Muscle of arm (tissue), 14 donors: ENCODE measurements around the gene C11orf24. TPM values are rescaled to one million over a fixed set of nuclear protein-coding genes. Genes with fewer than 3 reads are reported as not detected.

Source experiments
- DNase-seq: peaks from one replicate; pipeline ENCODE4 v3.0.0-alpha.2; 2013
- long read RNA-seq, 11 donors: transcript quantifications; one replicate each; lab custom pipeline, GENCODE V29; 2026
- polyA plus RNA-seq, 12 donors: library from polyadenylated mRNA; unstranded; fragments of 120-200 nt; gene quantifications; one replicate each; pipeline ENCODE4 v1.2.1, GENCODE V29; 2013; ENCODE audit not compliant: insufficient read length in 12 of 12

C11orf24 gene
- 10 to 100 TPM in 11 of 12 donors, not detected in 1; 20.9 to 47.8 (median 26.9) TPM for polyA plus RNA-seq
- long read RNA-seq, donor 1, transcript C11orf24-201 (4 exons, 2,063 nt) = major isoform, 21 of 28 reads
- long read RNA-seq, donor 1, partial matches to known transcripts = 5 of 28 reads
- long read RNA-seq, donor 1, other reads (novel, unspliced or antisense) = 0 of 28 reads
- long read RNA-seq, donor 2, transcript C11orf24-201 (4 exons, 2,063 nt) = major isoform, 13 of 13 reads
- long read RNA-seq, donor 2, partial matches to known transcripts = 0 of 13 reads
- long read RNA-seq, donor 2, other reads (novel, unspliced or antisense) = 0 of 13 reads
- long read RNA-seq, donor 3, partial matches to known transcripts = 0 of 3 reads
- long read RNA-seq, donor 3, other reads (novel, unspliced or antisense) = 0 of 3 reads
- long read RNA-seq, donor 4, partial matches to known transcripts = 0 of 1 reads
- long read RNA-seq, donor 4, other reads (novel, unspliced or antisense) = 0 of 1 reads
- long read RNA-seq, donor 5 = 0 reads
- long read RNA-seq, donor 6, partial matches to known transcripts = 0 of 4 reads
- long read RNA-seq, donor 6, other reads (novel, unspliced or antisense) = 0 of 4 reads
- long read RNA-seq, donor 7, partial matches to known transcripts = 0 of 2 reads
- long read RNA-seq, donor 7, other reads (novel, unspliced or antisense) = 0 of 2 reads
- long read RNA-seq, donor 8, transcript C11orf24-201 (4 exons, 2,063 nt) = major isoform, 12 of 14 reads
- long read RNA-seq, donor 8, partial matches to known transcripts = 0 of 14 reads
- long read RNA-seq, donor 8, other reads (novel, unspliced or antisense) = 0 of 14 reads
- long read RNA-seq, donor 9, transcript C11orf24-201 (4 exons, 2,063 nt) = major isoform, 8 of 8 reads
- long read RNA-seq, donor 9, partial matches to known transcripts = 0 of 8 reads
- long read RNA-seq, donor 9, other reads (novel, unspliced or antisense) = 0 of 8 reads
- long read RNA-seq, donor 10, transcript C11orf24-201 (4 exons, 2,063 nt) = major isoform, 7 of 7 reads
- long read RNA-seq, donor 10, partial matches to known transcripts = 0 of 7 reads
- long read RNA-seq, donor 10, other reads (novel, unspliced or antisense) = 0 of 7 reads
- long read RNA-seq, donor 11, transcript C11orf24-201 (4 exons, 2,063 nt) = major isoform, 13 of 13 reads
- long read RNA-seq, donor 11, partial matches to known transcripts = 0 of 13 reads
- long read RNA-seq, donor 11, other reads (novel, unspliced or antisense) = 0 of 13 reads

DNA sequence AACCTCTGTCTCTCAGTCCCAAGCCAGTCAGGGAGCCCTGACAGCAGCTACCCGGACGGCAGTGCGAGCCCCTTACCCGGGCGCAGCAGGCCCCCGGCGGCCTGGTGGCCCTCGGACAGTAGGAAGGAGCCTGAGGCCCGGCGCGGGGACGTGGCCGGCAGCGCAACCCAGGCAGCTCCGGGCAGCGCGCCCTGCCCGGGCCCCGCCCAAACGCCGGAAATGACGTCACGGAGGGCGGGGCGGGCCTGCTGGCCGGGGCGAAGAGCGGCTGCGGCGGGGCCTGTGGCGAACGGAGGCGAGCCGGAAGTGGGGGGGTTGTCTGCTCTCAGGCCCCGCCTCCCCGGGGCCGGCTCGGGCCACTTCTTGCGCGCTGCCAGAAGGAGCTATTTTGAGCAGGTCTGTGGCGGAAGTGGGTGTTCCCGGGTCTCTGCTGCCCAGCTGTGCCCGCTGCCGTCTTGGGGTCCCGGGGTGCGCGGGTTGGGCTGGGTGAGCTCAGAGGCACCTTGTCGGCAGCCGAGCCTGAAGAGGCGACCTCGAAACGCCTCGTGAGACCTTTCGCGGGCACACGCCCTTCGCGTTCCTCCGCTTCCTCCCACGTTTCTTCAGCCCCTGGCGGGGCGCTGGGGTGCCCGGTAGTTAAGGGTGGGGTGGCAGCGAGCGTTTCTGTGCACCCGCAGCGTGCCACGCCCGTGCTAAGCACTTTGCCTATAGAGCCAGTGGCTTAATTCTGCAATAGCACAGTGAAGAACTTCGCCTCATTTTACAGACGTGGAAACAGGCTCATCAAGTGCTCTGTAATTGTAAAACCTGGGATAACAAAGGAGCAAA lies at the start of gene C11orf24:
TSS of gene C11orf24 (minus strand) at position 193 of the 828 bp plus-strand sequence. CDS start 8,206 bp downstream, outside the sequence.
- peak; percentile 94 for DNase-seq

DNA sequence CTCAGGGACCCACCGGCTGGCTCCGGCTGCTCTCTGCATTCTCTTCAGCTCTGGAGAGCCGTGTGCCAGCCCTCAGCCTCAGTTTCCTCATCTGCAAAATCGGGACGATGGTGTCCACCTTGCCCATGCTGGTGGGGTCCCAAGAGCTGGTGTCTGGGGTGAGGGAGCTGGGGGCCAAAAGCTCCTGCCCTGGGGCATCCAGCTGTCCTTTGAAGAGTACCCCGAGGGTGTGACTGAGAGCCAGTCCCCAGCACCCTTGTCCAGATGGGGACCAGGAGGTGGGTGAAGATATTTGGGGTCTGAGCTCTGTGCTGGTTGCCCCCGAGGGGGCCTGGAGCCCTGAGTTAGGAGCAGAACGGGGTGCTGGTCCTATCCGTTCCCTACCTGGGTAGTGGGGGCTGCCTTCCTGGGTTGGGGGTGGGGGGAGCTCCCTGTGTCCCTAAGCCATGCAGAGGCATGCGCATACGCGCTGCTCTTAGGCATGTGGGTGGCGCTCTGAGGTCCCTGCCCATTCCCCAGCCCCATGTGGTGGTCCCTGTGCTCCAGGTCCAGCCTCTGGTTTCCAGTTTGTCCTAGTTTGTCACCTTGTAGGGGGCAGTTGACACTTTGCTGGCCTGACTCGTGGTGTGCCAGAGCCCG lies 45.5 kb upstream of the C11orf24 start:
- no peak for DNase-seq

DNA sequence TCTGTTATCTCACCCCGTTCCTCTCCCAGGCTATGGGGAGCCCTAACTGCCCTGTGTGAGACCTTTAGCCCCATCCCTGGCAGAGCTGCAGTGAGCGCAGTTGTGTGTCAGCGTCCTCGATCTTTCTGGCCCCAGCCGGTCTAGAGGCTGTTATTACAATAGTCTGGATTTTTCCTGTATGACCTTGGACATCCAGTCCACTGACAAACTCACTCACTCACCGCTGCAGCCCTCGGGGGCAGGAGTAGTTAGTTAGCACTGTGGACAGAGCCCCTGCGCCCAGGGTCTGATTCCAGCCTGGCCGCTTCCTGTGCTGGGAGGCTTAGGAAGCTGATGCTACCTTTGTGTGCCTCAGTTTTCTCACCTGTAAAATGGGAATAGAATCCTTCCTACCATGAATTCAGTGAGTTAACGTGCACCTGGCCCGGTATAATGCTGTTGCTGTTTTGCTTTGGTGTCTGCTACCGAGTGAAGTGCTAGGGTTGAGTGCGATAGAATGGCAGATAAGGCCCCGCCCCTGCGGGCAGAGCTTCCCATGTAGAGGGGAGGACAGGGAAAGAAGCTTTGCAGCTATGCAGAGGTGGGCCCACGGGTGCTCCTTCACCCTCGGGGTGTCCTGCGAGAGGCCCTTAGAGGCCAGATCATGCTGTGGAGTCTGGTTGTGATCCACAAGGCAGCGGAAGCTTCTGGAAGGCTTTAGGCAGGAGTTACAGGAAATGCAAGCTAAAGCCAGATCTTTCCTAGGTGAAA lies 43.6 kb upstream of the C11orf24 start:
- DNase-seq = no peak

DNA sequence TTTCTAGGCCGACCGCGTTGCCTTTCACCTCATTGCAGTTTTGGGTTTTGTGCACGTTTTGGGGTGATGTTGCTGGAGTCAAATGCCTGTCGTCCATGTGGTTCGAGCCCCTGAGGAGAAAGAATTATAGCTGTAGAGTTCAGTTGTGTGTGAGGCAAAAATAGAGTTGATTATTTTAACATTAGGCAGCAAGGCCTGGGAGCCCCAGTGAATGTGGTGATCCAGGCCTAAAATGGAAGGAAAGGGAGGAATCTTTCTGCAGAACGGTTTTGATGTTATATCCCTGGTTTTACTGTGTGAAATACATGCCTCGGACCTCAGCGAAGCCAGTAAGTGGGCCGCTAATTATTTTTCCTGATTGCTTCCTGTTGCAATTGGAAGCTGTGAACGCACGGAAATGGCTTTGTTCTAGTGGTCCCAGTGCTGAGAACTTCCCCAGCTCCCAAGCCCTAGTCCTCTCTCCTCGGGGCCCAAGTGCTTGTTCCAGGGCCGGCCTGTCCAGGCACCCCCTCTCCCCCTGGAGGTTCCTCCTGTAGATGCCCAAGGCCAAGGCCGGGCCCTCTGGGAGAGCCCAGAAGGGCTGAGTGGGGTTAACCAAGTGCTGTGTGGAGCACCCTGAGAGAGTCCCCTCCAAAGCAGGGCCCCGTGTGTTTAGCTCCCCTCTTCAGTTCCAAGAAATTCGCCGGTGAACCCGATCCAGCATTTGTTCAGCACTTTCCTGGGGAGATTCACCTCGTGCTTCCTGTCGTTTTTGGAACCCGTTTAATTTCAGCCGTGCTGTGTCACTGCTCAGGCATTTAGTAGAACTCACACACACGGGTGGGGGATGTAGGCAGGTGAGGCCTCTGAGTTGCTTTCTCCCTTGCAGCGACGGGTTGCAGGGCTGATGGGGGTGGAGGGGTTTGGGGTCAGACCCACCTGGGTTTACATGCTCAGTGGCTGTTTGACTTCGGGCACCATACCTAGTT lies 42.7 kb upstream of the C11orf24 start:
- no peak for DNase-seq

DNA sequence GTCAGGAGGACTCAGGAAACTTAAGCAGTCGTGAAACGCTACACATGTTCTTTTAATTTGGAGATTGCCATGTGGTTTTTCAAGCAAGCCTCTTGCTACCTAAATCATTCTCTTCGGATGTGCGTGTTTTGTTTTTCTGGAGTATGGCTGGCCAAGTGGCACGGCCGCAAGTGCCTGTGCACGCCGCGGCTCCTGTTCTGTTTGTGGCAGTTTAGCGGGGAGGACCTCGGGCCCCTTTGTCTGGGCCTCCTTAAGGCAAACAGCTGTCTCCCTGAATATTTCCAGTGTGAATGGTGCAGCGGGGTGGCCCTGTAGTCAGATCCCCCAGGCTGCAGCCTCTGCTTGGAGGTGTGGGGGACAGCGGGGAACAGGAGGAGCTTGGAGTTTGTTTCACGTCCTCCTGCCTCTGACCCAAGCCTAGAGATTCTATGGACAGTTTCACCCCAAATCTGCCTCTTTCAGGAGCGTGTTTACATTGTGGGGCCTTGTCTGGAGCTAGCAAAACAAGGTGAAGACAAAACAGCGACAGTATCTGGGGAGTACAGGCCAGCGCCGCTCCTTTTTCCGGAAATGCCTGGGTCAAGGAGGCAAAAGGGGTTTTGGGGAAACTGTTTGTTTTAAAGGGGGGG lies 41.9 kb upstream of the C11orf24 start:
- DNase-seq = no peak

DNA sequence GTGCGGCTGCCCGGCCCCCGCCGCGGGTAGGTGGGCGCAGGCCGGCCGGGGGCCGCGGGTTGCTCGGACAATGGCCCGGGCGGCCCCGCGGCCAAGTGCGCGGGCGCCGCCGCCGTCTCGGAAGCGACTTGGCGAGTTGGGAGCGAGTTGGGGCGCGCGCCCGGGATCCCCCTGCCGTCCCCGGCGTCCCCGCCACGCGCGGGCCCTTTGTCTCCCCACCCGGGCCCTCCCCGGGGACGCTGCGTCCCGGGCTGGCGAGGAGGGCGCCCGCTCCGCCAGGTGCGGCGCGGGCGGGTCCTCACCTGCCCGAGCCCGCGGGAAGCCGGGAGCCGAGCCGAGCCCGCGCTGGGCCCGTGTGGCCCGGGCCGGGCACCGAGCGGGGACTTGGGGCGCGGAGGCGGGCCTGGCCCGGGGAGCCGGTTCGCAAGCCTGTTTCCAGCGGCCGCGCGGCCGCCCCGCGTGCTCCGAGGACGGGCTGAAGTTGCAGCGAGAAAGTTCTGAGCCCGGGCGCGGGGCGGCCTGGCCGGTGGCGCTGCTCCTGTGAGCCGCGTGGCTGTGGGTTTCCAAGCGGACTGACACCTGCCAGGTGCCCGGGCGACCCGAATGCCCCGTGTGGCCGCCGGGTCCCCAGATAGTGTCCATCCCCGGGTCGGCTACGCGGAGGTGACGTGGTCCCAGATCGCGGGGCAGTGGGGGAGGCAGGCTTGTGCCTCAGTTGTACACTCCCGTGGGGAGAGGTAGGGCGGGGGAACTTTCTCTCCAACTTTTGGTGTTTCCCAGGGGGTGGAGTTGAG lies 41.2 kb upstream of the C11orf24 start:
- DNase-seq = no peak

DNA sequence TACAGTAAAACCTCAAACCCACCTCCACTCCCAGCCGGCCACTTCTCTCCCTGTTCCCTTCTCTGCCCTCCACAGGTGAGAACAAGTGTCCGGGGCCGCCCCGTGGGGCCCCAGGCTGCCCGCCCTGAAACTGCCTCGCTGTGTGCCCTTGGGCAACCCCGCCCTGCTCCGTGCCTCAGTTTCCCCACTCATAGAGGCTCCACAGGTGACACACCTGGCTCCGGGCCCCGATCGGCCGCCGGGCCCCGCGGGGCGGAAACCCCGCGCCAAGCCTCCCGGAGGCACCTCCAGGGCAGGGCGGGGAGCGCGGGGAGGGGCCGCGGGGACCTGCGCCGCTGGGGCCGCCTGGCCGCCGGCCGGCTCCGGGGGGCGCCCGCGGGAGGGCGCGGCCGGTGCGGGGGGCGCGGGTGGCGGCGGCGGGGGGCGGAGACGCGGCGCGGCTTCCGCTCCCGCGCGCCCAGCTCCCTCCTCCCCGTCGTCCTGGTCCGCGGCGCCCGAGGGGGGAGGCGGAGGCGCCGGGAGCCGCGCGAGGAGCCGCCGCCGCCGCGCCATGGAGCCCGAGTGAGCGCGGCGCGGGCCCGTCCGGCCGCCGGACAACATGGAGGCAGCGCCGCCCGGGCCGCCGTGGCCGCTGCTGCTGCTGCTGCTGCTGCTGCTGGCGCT lies 40.5 kb upstream of the C11orf24 start, which contains the start of gene LRP5:
TSS of gene LRP5 (plus strand) at position 475 of the 663 bp plus-strand sequence. CDS start at position 599, 124 bp downstream.
- no peak for DNase-seq

DNA sequence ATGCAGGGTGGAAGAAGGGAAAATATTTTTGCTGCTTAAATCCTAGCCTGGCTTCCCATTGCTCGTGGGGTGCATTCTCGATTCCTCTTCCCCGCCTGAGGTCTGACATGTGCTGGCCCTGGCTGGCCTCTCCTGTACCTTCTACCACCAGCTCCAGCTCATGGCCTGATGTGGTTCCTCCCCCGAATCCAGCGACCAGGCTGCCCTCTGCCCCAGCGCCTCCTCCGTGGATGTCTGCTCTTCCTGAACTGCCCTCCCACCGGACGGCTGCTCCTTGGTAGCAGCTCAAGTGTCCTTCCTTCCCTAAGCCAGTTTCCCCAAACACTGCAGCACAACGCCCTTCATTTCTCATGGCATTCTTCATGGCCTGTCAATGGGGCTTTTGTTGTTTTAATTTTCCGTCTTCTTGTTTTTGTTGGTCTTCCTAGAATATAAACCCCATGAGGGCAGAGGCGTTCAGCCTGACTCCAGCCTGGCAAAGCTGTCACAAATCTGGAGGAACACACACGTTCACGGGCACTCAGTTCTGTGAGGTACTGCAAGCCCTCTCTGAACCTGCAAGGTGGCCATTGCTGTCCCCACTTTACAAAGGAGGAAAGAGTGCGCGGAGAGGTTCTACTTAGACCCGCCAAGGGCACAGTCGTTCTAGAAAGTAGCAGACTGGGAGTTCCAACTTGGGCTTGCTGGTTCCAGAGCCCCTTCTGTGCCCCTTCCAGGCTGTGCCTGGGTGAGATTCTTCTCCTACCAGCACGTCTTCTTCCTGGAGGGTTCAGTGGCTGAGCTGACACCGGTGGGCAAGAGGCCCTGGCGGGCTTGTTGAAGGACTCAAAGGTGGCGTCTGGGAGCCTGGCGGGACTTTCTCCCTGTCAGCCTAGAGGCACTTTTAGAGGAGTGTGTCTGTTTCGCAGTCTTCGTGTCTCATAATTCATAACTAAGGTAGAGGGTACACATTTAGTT lies 39.7 kb upstream of the C11orf24 start:
- DNase-seq = no peak

DNA sequence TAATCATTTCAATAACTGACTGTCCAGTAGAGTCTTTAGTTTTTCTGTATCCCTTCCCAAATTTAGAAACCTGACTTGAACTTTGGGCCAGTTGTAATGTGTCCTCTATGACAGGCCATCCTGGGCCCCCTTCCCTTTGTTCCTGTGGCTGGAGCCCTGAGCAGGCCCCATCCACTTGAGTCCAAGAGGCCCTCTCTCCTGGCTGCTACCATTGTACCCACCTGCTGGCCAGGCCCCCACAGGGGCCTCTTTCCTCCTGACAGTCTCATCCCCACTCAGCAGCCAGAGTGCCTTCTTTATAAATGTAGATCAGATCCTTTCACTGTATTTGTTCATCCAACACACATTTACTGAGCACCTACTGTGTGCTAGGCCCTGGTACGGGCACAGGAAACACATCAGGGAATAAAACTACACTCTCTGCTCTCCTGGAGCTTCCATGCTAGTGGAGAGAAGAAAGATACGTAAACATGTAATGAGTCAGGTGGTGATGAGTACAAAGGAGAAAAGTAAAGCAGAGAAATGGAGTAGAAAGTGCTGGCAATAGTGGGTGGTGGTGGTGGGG lies 37.9 kb upstream of the C11orf24 start:
- DNase-seq = no peak

DNA sequence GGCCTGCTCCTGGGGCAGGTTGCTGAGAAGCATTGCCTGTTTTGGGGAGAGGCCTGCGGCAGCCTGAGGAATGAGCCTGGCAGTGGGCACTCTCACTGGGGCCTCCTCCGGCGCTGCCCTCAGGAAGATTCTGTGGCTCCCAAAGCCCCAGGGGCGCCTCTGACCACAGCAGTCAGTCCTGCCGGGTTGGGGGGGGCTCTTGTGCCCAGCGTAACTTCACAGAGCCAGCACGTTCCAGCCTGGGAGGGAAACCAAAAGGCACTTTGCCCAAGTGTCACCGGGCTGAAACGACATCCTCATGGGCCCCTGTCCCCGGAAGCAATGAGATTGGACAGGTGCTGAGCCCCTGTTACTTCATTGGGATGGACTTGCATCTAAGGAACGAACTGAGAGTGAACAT lies 36.3 kb upstream of the C11orf24 start:
- DNase-seq = no peak

DNA sequence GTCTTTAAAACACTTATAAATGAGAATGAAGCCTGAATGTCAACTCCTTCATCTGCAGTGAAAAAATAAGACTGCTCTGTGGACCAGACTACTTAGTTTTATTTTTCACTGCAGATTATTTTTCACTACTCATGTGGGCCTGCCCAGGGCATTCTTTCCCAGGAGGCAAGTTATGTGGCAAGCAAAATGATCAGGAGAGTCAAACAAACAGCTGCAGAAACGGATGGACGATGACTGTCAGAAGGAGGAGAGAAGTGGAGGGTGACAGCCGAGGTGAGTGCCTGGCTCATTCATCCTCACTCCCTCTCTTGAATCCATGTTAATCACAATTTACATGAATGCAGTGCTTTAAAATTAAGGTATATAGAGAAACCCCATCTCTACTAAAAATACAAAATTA lies 34.9 kb upstream of the C11orf24 start:
- DNase-seq = no peak

DNA sequence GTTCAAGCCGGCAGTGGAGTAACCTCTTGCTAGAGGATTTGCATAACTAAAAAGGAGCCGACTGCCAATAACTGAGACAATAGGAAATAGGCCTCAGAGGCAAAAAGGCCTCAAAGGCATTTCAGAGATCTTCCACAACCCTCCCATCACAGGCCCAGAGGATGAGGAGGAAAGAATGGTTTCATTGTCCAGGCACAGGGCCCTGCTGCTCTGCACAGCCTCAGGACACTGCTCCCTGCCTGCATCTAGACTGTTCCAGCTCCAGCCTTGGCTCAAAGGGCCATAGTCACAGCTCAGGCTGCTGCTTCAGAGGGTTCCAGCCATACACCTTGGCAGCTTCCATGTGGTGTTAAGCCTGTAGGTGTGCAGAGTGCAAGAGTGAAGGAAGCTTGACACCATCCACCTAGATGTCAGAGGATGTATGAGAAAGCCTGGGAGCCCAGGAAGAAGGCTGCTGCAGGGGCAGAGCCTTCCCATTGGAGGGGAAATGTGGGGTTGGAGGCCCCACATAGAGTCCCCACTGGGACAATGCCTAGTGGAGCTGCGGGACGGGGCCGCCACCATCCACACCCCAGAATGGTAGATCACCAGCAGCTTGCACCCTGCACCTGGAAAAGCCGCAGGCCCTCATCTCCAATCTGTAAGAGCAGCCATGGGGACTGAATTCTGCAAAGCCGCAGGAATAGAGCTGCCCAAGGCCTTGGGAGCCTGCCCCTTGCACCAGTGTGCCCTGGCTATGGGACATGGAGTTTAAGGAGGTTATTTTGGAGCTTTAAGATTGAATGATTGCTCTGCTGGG lies 32.4 kb upstream of the C11orf24 start:
- no peak for DNase-seq

DNA sequence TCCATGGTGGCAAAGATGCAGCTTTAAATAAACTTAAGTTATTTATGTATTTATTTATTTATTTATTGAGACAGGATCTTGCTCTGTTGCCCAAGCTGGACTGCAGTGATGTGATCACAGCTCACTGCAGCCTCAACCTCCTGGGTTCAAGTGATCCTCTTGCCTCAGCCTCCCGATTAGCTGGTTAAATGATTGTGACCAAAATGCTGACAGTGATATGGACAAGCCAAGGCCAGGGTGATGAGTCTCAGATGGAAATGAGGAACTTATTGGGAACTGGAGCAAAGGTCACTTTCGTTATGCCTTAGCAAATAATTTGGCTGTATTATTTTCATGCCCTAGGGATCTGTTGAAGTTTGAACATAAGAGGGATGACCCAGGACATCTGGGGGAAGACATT lies 31.3 kb upstream of the C11orf24 start:
- DNase-seq = no peak

DNA sequence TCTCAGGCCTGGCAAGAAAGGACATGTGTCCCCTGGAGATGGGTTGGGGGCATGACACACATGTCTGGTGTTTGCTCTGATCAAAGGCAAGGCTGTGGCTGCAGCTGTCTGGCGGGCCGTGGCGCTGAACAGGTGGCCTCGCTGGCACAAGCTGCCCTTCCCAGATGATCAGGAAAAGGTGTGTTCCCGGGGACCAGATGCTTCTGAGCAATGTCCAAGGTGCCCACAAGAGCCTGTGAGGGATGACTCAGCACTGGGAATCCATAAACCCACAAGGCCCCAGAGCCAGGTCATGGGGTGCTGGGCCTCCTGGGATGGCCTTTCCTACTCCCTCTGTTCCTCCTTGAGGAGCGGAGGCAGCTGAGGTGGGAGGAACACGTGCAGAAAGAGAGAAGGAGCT lies 30.9 kb upstream of the C11orf24 start:
- DNase-seq = no peak
